T47D (cell line): ENCODE results near the gene AMOTL1.
A peak's percentile ranks its signal among the peaks of the same experiment; 100 is the strongest.

Experiments used
- DNase-seq, 2 experiments: peaks; one replicate each; pipeline versions ENCODE4 v3.0.0 to v3.0.0-alpha.2; 2011 to 2012; ENCODE audit warnings: low read depth in 1 of 2, low spot score in 1 of 2
- JUND ChIP-seq: IDR thresholded peaks from 2 replicates; pipeline ENCODE4 v1.6.1; 2012; ENCODE audit warnings: low read depth
- in situ Hi-C: cut with HindIII; loops from 2 replicates; pipeline ENCODE4 v1.10.0; 2016; ENCODE audit warnings: low sequenced_read_pairs, low pct_unique_long_range_greater_than_20kb

The AMOTL1 gene

GRCh38 chr11:94853836-94854235 lies 85.7 kb downstream of the AMOTL1 start:
- in situ Hi-C loops, result no loop called here
- no peak for DNase-seq
- TF ChIP-seq JUND, result no peak

GRCh38 chr11:94854770-94855633 lies 86.8 kb downstream of the AMOTL1 start:
- DNase-seq, result no peak
- in situ Hi-C loops, result no loop called here
- no peak for TF ChIP-seq JUND

GRCh38 chr11:94855666-94856065 lies 87.5 kb downstream of the AMOTL1 start:
- in situ Hi-C loops, result no loop called here
- DNase-seq, result no peak
- TF ChIP-seq JUND, result no peak

- no peak for TF ChIP-seq JUND
- in situ Hi-C loops, result no loop called here
- no peak for DNase-seq
Observed at GRCh38 chr11:94856443-94856842, 88.3 kb downstream of the AMOTL1 start.

GRCh38 chr11:94857337-94857736 lies 89.2 kb downstream of the AMOTL1 start:
- no peak for TF ChIP-seq JUND
- DNase-seq, result no peak
- in situ Hi-C loops, result no loop called here

GRCh38 chr11:94858012-94858705 lies 90.0 kb downstream of the AMOTL1 start:
- TF ChIP-seq JUND, result no peak
- DNase-seq, result peak in 1 of 2 experiments; percentile 46
- in situ Hi-C loops, result no loop called here

GRCh38 chr11:94860333-94860732 lies 92.2 kb downstream of the AMOTL1 start:
- DNase-seq, result no peak
- no peak for TF ChIP-seq JUND
- in situ Hi-C loops, result no loop called here

- in situ Hi-C loops, result no loop called here
- DNase-seq, result no peak
- TF ChIP-seq JUND, result no peak
Observed at GRCh38 chr11:94861306-94861845, 93.2 kb downstream of the AMOTL1 start.

GRCh38 chr11:94862926-94863880 lies 95.0 kb downstream of the AMOTL1 start:
- TF ChIP-seq JUND, result no peak
- DNase-seq, result no peak
- in situ Hi-C loops, result no loop called here

- in situ Hi-C loops, result no loop called here
- DNase-seq, result no peak
- no peak for TF ChIP-seq JUND
Observed at GRCh38 chr11:94864506-94865045, 96.4 kb downstream of the AMOTL1 start.

- in situ Hi-C loops, result no loop called here
- TF ChIP-seq JUND, result no peak
- no peak for DNase-seq
Observed at GRCh38 chr11:94866231-94866822, 98.2 kb downstream of the AMOTL1 start.
